Stomach (tissue), 9 donors: ENCODE data around the gene KLHL17. TPM values are rescaled to one million over a fixed set of nuclear protein-coding genes. Genes with fewer than 3 reads are reported as not detected.

ENCODE experiments used
- DNase-seq, 2 donors: peaks; one replicate each; pipeline versions ENCODE4 v3.0.0 to v3.0.0-alpha.2; 2013 to 2019
- H3K27ac ChIP-seq, 5 donors: fragments of 200-600 bp in 4 of 5; sonication (generic) in 4 of 5; one replicate each; pipeline ENCODE4 v1.5.1; 2013 to 2019; ENCODE audit warnings: mild to moderate bottlenecking in 1 of 5, moderate library complexity in 1 of 5
- H3K27me3 ChIP-seq, 3 donors: fragments of 200-600 bp; sonication (generic); one replicate each; pipeline ENCODE4 v1.5.1; 2017 to 2019; ENCODE audit warnings: mixed run types in 1 of 3
- H3K36me3 ChIP-seq, 4 donors: fragments of 200-600 bp; sonication (generic); 1 replicate in 3 of 4; 2 replicates in 1 of 4; pipeline ENCODE4 v1.5.1; 2016 to 2019
- H3K4me1 ChIP-seq, 4 donors: fragments of 200-600 bp; sonication (generic); one replicate each; pipeline ENCODE4 v1.5.1; 2016 to 2019
- H3K4me3 ChIP-seq, 4 donors: fragments of 200-600 bp; sonication (generic) in 3 of 4; one replicate each; pipeline ENCODE4 v1.5.1; 2016 to 2019; ENCODE audit warnings: mild to moderate bottlenecking in 1 of 4
- H3K9me3 ChIP-seq, 4 donors: fragments of 200-600 bp; sonication (generic); one replicate each; pipeline ENCODE4 v1.5.1; 2016 to 2019
- EP300 ChIP-seq: sonication (generic); formaldehyde crosslinking; IDR thresholded peaks from one replicate; pipeline ENCODE4 v1.6.1; 2017; ENCODE audit warnings: antibody characterized with exemption
- POLR2A ChIP-seq, 4 donors: fragments of 450-650 bp; IDR thresholded peaks; one replicate each; pipeline ENCODE4 v1.6.1; 2016; ENCODE audit warnings: antibody characterized with exemption in 4 of 4, control low read depth in 2 of 4, mild to moderate bottlenecking in 1 of 4, moderate library complexity in 1 of 4
- POLR2AphosphoS5 ChIP-seq, 3 donors: sonication (generic); formaldehyde crosslinking; IDR thresholded peaks; one replicate each; pipeline ENCODE4 v1.6.1; 2016; ENCODE audit warnings: antibody characterized with exemption in 3 of 3
- WGBS, 5 donors: extraction: QIAGEN DNeasy Blood & Tissue Kit in 3 of 5; methylation state at CpG; one replicate each; pipeline versions ENCODE4 v1.1.5 to v1.1.7; 2013 to 2018; 5-methylcytosine and 5-hydroxymethylcytosine counted together
- intact Hi-C: fragments of 100-400 bp; cut with DNase I; formaldehyde crosslinking; loops from one replicate; pipeline ENCODE4 v1.15.1; 2023; ENCODE audit warnings: low total_unique reads
- polyA plus RNA-seq, 3 donors: library from polyadenylated mRNA; stranded (reverse); fragments of 200-250 nt; gene quantifications; one replicate each; pipeline ENCODE4 v1.2.3, GENCODE V29; 2013
- total RNA-seq, 5 donors: library from RNA; depleted of rRNA; stranded (reverse); fragments of >200 nt; gene quantifications; one replicate each; pipeline versions ENCODE4 v1.1.0 to v1.2.3, GENCODE V29; 2014 to 2016
- TF ChIP-seq, protein P1 (sequence below), 7 experiments: fragments of 450-650 bp in 4 of 7; fragments of 200-600 bp in 3 of 7; sonication (generic) in 3 of 7; IDR thresholded peaks; one replicate each; pipeline ENCODE4 v1.5.1; 2016 to 2019; ENCODE audit warnings: antibody characterized with exemption in 7 of 7, control low read depth in 2 of 7, mild to moderate bottlenecking in 1 of 7
- donor health status: healthy with polysubstance abuse.
- donor health status: Bipolar disorder and iron deficiency.
- donor health status: healthy.

Gene KLHL17
- total and polyA plus RNA-seq, 8 donors: 1.7 to 99.9 (median 7.6) TPM

DNA sequence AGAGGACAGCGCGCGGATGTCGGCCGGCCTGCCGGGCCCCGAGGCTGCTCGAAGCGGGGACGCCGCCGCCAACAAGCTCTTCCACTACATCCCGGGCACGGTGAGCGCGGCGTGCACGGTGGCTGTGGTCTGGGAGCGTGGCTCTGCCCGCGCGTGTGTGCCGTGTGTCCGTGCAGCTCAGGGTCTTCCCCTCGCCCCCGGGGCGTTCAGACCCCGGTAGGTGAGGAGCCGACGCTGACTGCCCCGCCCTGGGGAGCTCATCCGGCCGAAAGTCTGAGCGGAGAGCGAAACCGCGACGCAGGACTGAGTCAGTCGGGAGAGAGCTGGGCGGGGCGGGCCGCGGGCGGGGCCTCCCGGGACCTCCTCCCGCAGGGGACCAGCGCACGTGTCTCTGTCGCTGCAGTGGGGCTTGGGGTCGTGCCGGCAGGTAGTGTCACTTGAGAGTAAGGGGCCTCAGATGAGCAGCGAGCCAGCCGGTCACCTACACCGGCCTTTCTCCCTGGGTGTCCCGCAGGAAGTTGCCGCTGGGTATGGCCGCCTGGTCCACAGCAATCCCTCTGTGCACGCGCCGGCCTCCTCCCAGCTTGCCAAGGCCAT lies 6.4 kb downstream of the KLHL17 start:
- DNase-seq: peak; percentile 79 to 89
- Histone ChIP-seq H3K27me3 (peaks cover 5 to 55% (median 24%) of the 10 kb centered on the region in 3 donors), H3K27ac (peak overlapping the region; percentile 74 to 94 (median 92)), H3K4me1 (peaks cover 16 to 28% (median 23%) of the 10 kb centered on the region in 4 donors), H3K4me3 (peak overlapping the region; percentile 60 to 74 (median 70)), H3K9me3 (no peaks in the 10 kb centered on the region), H3K36me3 (peaks cover 9 to 30% (median 24%) of the 10 kb centered on the region in 4 donors)
- TF ChIP-seq POLR2A (IDR thresholded peaks at IDR 0.05) (no peak), EP300 (no peak), POLR2AphosphoS5 (IDR thresholded peaks at IDR 0.05) (peak in 2 of 3 donors; percentile 47 to 76)
- TF ChIP-seq, protein P1, sequence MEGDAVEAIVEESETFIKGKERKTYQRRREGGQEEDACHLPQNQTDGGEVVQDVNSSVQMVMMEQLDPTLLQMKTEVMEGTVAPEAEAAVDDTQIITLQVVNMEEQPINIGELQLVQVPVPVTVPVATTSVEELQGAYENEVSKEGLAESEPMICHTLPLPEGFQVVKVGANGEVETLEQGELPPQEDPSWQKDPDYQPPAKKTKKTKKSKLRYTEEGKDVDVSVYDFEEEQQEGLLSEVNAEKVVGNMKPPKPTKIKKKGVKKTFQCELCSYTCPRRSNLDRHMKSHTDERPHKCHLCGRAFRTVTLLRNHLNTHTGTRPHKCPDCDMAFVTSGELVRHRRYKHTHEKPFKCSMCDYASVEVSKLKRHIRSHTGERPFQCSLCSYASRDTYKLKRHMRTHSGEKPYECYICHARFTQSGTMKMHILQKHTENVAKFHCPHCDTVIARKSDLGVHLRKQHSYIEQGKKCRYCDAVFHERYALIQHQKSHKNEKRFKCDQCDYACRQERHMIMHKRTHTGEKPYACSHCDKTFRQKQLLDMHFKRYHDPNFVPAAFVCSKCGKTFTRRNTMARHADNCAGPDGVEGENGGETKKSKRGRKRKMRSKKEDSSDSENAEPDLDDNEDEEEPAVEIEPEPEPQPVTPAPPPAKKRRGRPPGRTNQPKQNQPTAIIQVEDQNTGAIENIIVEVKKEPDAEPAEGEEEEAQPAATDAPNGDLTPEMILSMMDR (IDR thresholded peaks at IDR 0.05): no peak
- intact Hi-C loops: no loop called here
- 0 to 1% (median 1%) methylated on average over 23 to 60 of the region's 60 CpGs for WGBS, 5 donors

DNA sequence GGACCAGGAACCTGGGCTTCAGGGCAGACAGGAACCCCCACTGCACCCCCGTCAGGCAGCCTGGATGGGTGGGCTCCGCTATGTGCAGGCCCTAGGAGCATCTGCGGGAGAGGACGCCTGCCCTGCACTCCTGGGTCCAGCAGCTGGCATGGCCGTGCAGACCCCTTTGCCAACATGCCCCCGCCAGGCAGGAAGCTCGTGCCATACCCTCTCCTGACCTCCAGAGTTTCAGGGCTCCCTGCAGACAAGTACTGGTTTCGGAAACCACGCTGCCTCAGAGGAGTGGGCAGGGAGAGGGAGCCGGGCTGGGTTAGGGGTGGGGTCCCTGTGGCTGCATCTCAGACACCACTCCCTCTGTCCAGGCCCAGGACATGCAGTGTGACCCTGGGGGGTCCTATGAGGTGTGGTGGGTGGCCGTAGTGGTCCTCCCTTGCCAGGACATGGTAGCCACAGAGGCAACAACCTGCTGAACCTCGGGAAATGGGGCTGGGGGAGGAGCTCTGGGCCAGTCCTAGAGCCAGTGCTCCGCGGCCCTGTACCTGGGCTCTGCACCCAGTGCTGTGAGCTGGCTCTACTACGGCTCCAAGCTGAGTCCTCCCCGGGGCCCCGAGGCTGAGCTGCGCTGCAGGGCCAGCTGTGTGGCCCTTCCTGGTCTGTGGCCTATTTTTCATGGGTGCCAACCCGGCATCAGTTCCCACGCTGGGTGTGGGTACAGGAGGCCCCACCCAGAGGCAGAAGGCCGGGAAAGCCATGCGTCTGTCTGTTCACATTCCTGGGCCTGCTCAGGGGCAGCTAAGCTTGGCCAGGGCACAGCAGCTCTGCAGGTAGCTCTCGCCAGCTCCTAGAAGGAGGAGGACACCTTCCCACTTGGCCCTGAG lies 7.3 kb downstream of the KLHL17 start:
- Histone ChIP-seq H3K4me3 (peak overlapping the region in 2 of 4 donors; percentile 71 to 74), H3K27me3 (peaks cover 11 to 64% (median 32%) of the 10 kb centered on the region in 3 donors), H3K9me3 (no peaks in the 10 kb centered on the region), H3K27ac (no peak overlapping the region), H3K36me3 (peaks cover 9 to 21% (median 18%) of the 10 kb centered on the region in 4 donors), H3K4me1 (peaks cover 16 to 27% (median 23%) of the 10 kb centered on the region in 4 donors)
- no peak for DNase-seq
- TF ChIP-seq POLR2A (IDR thresholded peaks at IDR 0.05) (no peak), EP300 (no peak), POLR2AphosphoS5 (IDR thresholded peaks at IDR 0.05) (no peak)
- TF ChIP-seq, protein P1 (IDR thresholded peaks at IDR 0.05): no peak
- intact Hi-C loops: no loop called here
- WGBS, 5 donors: 64 to 70% (median 68%) methylated on average over 10 to 23 of the region's 23 CpGs

DNA sequence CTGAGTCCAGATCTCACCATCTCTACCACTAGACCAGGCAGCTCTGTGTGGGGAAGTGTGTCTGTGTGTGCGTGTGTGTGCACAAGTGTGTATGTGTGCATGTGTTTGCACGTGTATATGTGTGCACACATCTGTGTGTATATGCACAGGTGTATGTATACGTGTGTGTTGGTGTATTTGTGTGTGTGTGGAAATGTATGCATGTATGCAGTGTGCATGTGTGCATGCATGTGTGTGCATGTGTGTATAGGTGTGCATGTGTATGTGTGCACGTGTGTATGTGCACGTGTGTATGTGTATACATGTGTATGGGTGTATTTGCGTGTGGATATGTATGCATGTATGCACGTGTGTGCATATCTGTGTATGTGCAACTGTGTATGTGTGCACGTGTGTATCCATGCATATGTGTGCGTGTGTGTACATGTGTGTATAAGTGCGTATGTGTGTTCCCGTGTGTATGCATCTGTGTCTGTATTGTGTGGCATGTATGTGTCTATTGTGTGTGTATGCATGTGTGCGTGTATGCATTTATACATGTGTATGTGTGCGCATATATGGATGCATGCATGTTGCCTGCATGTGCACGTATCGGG lies 9.0 kb downstream of the KLHL17 start:
- intact Hi-C loops: no loop called here

More for the DNA sequence above, 9.0 kb downstream of the KLHL17 start:
- H3K4me3 ChIP-seq: no peak overlapping the region
- H3K27ac ChIP-seq: no peak overlapping the region
- no peak for DNase-seq
- H3K4me1 ChIP-seq: peaks cover 16 to 27% (median 23%) of the 10 kb centered on the region in 4 donors
- WGBS, 5 donors: 80 to 85% (median 83%) methylated on average over 15 of the region's 15 CpGs
- peaks cover 11 to 80% (median 33%) of the 10 kb centered on the region in 3 donors for H3K27me3 ChIP-seq
- no peaks in the 10 kb centered on the region for H3K9me3 ChIP-seq
- TF ChIP-seq POLR2A (IDR thresholded peaks at IDR 0.05) (no peak), POLR2AphosphoS5 (IDR thresholded peaks at IDR 0.05) (no peak), EP300 (no peak)
- TF ChIP-seq, protein P1 (IDR thresholded peaks at IDR 0.05): no peak
- peaks cover 0 to 5% (median 3%) of the 10 kb centered on the region in 4 donors for H3K36me3 ChIP-seq
